T-cell (primary cell): ENCODE data around the gene PROSER2. TPM values are rescaled to one million over a fixed set of nuclear protein-coding genes. Genes with fewer than 3 reads are reported as not detected.

Experiments used
- ATAC-seq, 4 experiments: fragments of 200-7000 bp in 3 of 4; fragments of 150-1000 bp in 1 of 4; cut with Tn5 transposase; replicated peaks in 1 of 4; 1 replicate in 3 of 4; 2 replicates in 1 of 4; pipeline ENCODE4 v1.10.0; 2021; ENCODE audit warnings: moderate library complexity in 3 of 4, mild to moderate bottlenecking in 2 of 4, moderate number of reproducible peaks in 1 of 4
- CTCF ChIA-PET, 2 donors: fragments of 300-600 bp; sonication (Branson Sonifier 250); formaldehyde crosslinking; loops; one replicate each; lab custom pipeline; 2022; ENCODE audit warnings: antibody characterized with exemption in 2 of 2; lab: Charles Lee
- POLR2A ChIA-PET, 2 donors: fragments of 300-600 bp; sonication (Branson Sonifier 250); formaldehyde crosslinking; loops; one replicate each; lab custom pipeline; 2022; ENCODE audit warnings: antibody characterized with exemption in 2 of 2; lab: Charles Lee
- DNase-seq, 35 experiments: peaks; one replicate each; pipeline versions ENCODE4 v3.0.0 to v3.0.0-alpha.2; 2013 to 2023
- H3K27ac ChIP-seq: one replicate; pipeline ENCODE4 v1.5.1; 2013; ENCODE audit warnings: low read length
- H3K27me3 ChIP-seq, 2 experiments: replicated peaks in 1 of 2; 1 replicate in 1 of 2; 2 replicates in 1 of 2; pipeline versions ENCODE4 v1.6.1 to v1.7.0; 2013; ENCODE audit warnings: low read length in 1 of 2, mixed read lengths in 1 of 2; ENCODE audit not compliant: control insufficient read depth in 2 of 2, insufficient read depth in 2 of 2; ENCODE audit errors: extremely low read depth in 1 of 2
- H3K36me3 ChIP-seq, 2 donors: 1 replicate in 1 of 2; 2 replicates in 1 of 2; pipeline versions ENCODE4 v1.6.1 to v1.7.0; 2013; ENCODE audit warnings: low read length in 1 of 2; ENCODE audit not compliant: control insufficient read depth in 2 of 2, insufficient read depth in 1 of 2; ENCODE audit errors: extremely low read depth in 1 of 2
- H3K4me1 ChIP-seq, 2 experiments: 1 replicate in 1 of 2; 2 replicates in 1 of 2; pipeline versions ENCODE4 v1.6.1 to v1.7.0; 2013; ENCODE audit warnings: low read length in 2 of 2, mixed read lengths in 1 of 2; ENCODE audit not compliant: insufficient read depth in 2 of 2, control insufficient read depth in 1 of 2; ENCODE audit errors: extremely low read depth in 1 of 2
- H3K4me3 ChIP-seq, 2 donors: 1 replicate in 1 of 2; 2 replicates in 1 of 2; pipeline versions ENCODE4 v1.5.1 to v1.7.0; 2013; ENCODE audit warnings: mild to moderate bottlenecking in 2 of 2, low read length in 1 of 2, moderate library complexity in 1 of 2; ENCODE audit not compliant: control insufficient read depth in 1 of 2; ENCODE audit errors: extremely low read depth in 1 of 2
- H3K9me3 ChIP-seq: 2 replicates; pipeline ENCODE4 v1.7.0; 2013
- H3K27ac Mint-ChIP-seq, 2 donors: one replicate each; pipeline ENCODE4 v1.8.0; 2020 to 2021; ENCODE audit warnings: mild to moderate bottlenecking in 2 of 2, mixed read lengths in 2 of 2
- H3K27me3 Mint-ChIP-seq, 2 donors: one replicate each; pipeline ENCODE4 v1.8.0; 2021 to 2022; ENCODE audit warnings: mixed read lengths in 2 of 2
- H3K36me3 Mint-ChIP-seq: one replicate; pipeline ENCODE4 v1.8.0; 2021; ENCODE audit warnings: mixed read lengths
- H3K4me1 Mint-ChIP-seq, 3 donors: one replicate each; pipeline ENCODE4 v1.8.0; 2020 to 2022; ENCODE audit warnings: mixed read lengths in 3 of 3, mild to moderate bottlenecking in 1 of 3
- H3K4me3 Mint-ChIP-seq, 3 donors: one replicate each; pipeline ENCODE4 v1.8.0; 2020 to 2022; ENCODE audit warnings: mild to moderate bottlenecking in 3 of 3, mixed read lengths in 3 of 3, moderate library complexity in 3 of 3
- H3K9me3 Mint-ChIP-seq, 3 donors: one replicate each; pipeline ENCODE4 v1.8.0; 2020 to 2022; ENCODE audit warnings: mixed read lengths in 3 of 3
- WGBS: methylation state at CpG from one replicate; pipeline ENCODE4 v1.1.5; 2013; ENCODE audit warnings: missing lambda C conversion rate; ENCODE audit not compliant: insufficient coverage; 5-methylcytosine and 5-hydroxymethylcytosine counted together
- total RNA-seq, 35 experiments: library from RNA in 6 of 35; stranded (reverse) in 6 of 35; fragments of 120-200 nt in 1 of 35; gene quantifications; one replicate each; pipeline versions ENCODE4 v1.2.1 to v1.2.4 and lab custom pipeline; 2013 to 2026

The PROSER2 gene
- total RNA-seq, 5 donors from 2014 or later (not counting 1 experiment from before 2014, with no cell fraction given): 1.7 to 4.8 (median 4.0) TPM

- peaks cover 0 to 14% of the 10 kb centered on the region in 2 experiments for H3K27me3 ChIP-seq
- DNase-seq (no peak), ATAC-seq (no peak)
- peaks cover 0 to 9% (median 0%) of the 10 kb centered on the region in 3 donors for H3K4me1 Mint-ChIP-seq
- no peaks in the 10 kb centered on the region for H3K27me3 Mint-ChIP-seq
- H3K4me3 Mint-ChIP-seq: no peak overlapping the region
- no peaks in the 10 kb centered on the region for H3K36me3 ChIP-seq
- no peak overlapping the region for H3K27ac ChIP-seq
- ChIA-PET CTCF (no interaction called here), POLR2A (interaction anchor here in 1 of 2 donors (0.5 kb wide), 1 partner anchor 98 kb away, joined by 8 read pairs; no protein-coding TSS in a partner anchor)
- no peak overlapping the region for H3K4me3 ChIP-seq
- H3K4me1 ChIP-seq: peaks cover 0 to 10% of the 10 kb centered on the region in 2 experiments
- no peaks in the 10 kb centered on the region for H3K9me3 Mint-ChIP-seq
- WGBS: 90% methylated on average over 17 of the region's 21 CpGs
- H3K9me3 ChIP-seq: no peaks in the 10 kb centered on the region
- H3K36me3 Mint-ChIP-seq: no peaks in the 10 kb centered on the region
- H3K27ac Mint-ChIP-seq: no peak overlapping the region
Observed at GRCh38 chr10:11881477-11882417, 58.6 kb downstream of the PROSER2 start.

- peaks cover 0 to 10% of the 10 kb centered on the region in 2 experiments for H3K4me1 ChIP-seq
- Mint-ChIP-seq H3K9me3 (no peaks in the 10 kb centered on the region), H3K4me1 (peaks cover 0 to 9% (median 0%) of the 10 kb centered on the region in 3 donors), H3K36me3 (no peaks in the 10 kb centered on the region), H3K27ac (no peak overlapping the region), H3K4me3 (no peak overlapping the region), H3K27me3 (no peaks in the 10 kb centered on the region)
- H3K27me3 ChIP-seq: peaks cover 0 to 24% of the 10 kb centered on the region in 2 experiments
- no peaks in the 10 kb centered on the region for H3K9me3 ChIP-seq
- DNase-seq: no peak
- no peak overlapping the region for H3K27ac ChIP-seq
- no peak overlapping the region for H3K4me3 ChIP-seq
- no peak for ATAC-seq
- no peaks in the 10 kb centered on the region for H3K36me3 ChIP-seq
- ChIA-PET CTCF (no interaction called here), POLR2A (no interaction called here)
- 51% methylated on average over 9 of the region's 14 CpGs for WGBS
Observed at GRCh38 chr10:11882646-11883375, 59.7 kb downstream of the PROSER2 start.

- peaks cover 0 to 9% (median 0%) of the 10 kb centered on the region in 3 donors for H3K4me1 Mint-ChIP-seq
- no peaks in the 10 kb centered on the region for H3K27me3 Mint-ChIP-seq
- Histone ChIP-seq H3K36me3 (no peaks in the 10 kb centered on the region), H3K27me3 (peaks cover 0 to 14% of the 10 kb centered on the region in 2 experiments), H3K27ac (no peak overlapping the region), H3K9me3 (no peaks in the 10 kb centered on the region), H3K4me3 (no peak overlapping the region), H3K4me1 (peaks cover 0 to 10% of the 10 kb centered on the region in 2 experiments)
- DNase-seq: no peak
- H3K4me3 Mint-ChIP-seq: no peak overlapping the region
- WGBS: 90% methylated on average over 5 of the region's 7 CpGs
- ATAC-seq: no peak
- H3K9me3 Mint-ChIP-seq: no peaks in the 10 kb centered on the region
- no peak overlapping the region for H3K27ac Mint-ChIP-seq
- CTCF ChIA-PET: interaction anchor here (0.6 to 0.7 kb wide), 2 partner anchors 20 to 26 kb away, joined by 6 to 7 read pairs; no protein-coding TSS in a partner anchor
- POLR2A ChIA-PET: interaction anchor here in 1 of 2 donors (0.6 kb wide), 1 partner anchor 9 kb away, joined by 3 read pairs; no protein-coding TSS in a partner anchor
- no peaks in the 10 kb centered on the region for H3K36me3 Mint-ChIP-seq
Observed at GRCh38 chr10:11884706-11885423, 61.7 kb downstream of the PROSER2 start.

- H3K27ac ChIP-seq: no peak overlapping the region
- H3K9me3 Mint-ChIP-seq: no peaks in the 10 kb centered on the region
- peaks cover 0 to 13% of the 10 kb centered on the region in 2 experiments for H3K27me3 ChIP-seq
- H3K27ac Mint-ChIP-seq: no peak overlapping the region
- ChIA-PET POLR2A (interaction anchor here in 1 of 2 donors (0.6 kb wide), 1 partner anchor 9 kb away, joined by 3 read pairs; no protein-coding TSS in a partner anchor), CTCF (interaction anchor here (0.6 to 0.7 kb wide), 2 partner anchors 20 to 25 kb away, joined by 6 to 7 read pairs; no protein-coding TSS in a partner anchor)
- peaks cover 0 to 9% (median 0%) of the 10 kb centered on the region in 3 donors for H3K4me1 Mint-ChIP-seq
- H3K27me3 Mint-ChIP-seq: no peaks in the 10 kb centered on the region
- no peaks in the 10 kb centered on the region for H3K36me3 ChIP-seq
- WGBS: 72% methylated on average over 3 of the region's 13 CpGs
- H3K4me3 Mint-ChIP-seq: no peak overlapping the region
- H3K4me1 ChIP-seq: peaks cover 0 to 10% of the 10 kb centered on the region in 2 experiments
- ATAC-seq: no peak
- DNase-seq: no peak
- no peaks in the 10 kb centered on the region for H3K9me3 ChIP-seq
- no peak overlapping the region for H3K4me3 ChIP-seq
- H3K36me3 Mint-ChIP-seq: no peaks in the 10 kb centered on the region
Observed at GRCh38 chr10:11885437-11886137, 62.4 kb downstream of the PROSER2 start.

- Histone ChIP-seq H3K9me3 (no peaks in the 10 kb centered on the region), H3K36me3 (no peaks in the 10 kb centered on the region), H3K4me3 (no peak overlapping the region), H3K27ac (no peak overlapping the region), H3K4me1 (peaks cover 0 to 10% of the 10 kb centered on the region in 2 experiments), H3K27me3 (peaks cover 0 to 13% of the 10 kb centered on the region in 2 experiments)
- no peaks in the 10 kb centered on the region for H3K27me3 Mint-ChIP-seq
- peaks cover 0 to 9% (median 0%) of the 10 kb centered on the region in 3 donors for H3K4me1 Mint-ChIP-seq
- H3K9me3 Mint-ChIP-seq: no peaks in the 10 kb centered on the region
- H3K36me3 Mint-ChIP-seq: no peaks in the 10 kb centered on the region
- H3K27ac Mint-ChIP-seq: no peak overlapping the region
- ChIA-PET CTCF (no interaction called here), POLR2A (no interaction called here)
- ATAC-seq: no peak
- 82% methylated on average over 6 of the region's 6 CpGs for WGBS
- no peak overlapping the region for H3K4me3 Mint-ChIP-seq
- no peak for DNase-seq
Observed at GRCh38 chr10:11886138-11886474, 63.0 kb downstream of the PROSER2 start.
